ENCODE data around the gene BRD9.
"Not testable (repeated sequence)": the region's sequence is repeated elsewhere in the genome, so short reads cannot be mapped to it uniquely, and the experiment has no call there.

Gene BRD9

GRCh38 chr5:900781-901180 lies 8.2 kb upstream of the BRD9 start:
- no peak for DNase-seq

DNA sequence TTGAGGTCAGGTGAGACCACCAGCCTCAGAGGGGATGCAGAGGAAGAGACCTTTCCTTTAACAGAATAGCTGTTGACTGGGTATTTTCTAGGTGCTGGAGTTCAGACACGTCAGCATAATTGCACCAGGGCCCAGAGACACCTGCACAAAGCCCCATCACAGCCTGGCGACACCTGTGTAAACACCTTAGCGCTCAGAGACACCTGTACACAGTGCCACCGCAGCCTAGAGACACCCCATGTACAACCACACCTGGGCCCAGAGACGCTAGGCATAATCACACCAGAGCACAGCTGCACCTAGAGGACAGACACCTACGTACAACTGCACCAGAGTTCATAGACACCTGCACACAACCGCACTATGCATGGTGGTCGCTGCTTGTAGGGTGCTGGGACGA lies 1.1 kb upstream of the BRD9 start:
- DNase-seq, result no peak

- no peak for DNase-seq
Measured at GRCh38 chr5:893137-893506, 521 bp upstream of the BRD9 start.

DNA sequence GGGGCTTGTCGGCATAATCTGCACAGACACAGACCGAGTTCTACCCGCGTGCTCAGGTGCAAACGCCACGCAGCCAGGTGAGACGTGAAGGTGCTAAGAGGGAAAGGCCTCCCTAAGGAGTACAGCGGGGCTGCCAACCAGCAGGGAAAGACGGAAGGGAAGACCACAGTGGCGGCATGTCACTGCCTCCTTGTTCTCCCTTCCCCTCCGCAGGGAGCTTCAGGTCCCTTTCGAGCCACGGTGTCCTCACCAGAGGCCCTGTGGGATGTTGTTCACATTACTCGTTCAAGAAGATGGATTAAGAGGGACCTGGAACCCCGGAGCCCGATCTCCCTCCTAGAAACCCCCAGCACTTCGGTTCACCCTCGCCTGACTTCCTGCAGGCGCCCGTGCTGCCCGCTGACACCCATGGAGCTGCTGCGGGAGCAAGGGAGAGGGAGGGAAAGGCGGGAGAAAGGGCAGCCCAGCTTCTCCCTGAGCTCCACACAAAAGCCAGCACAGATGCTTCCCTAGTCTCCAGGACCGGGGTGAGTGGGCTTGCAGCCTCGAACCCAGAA lies 686 bp downstream of the BRD9 start:
- DNase-seq, result peak; percentile 66

DNA sequence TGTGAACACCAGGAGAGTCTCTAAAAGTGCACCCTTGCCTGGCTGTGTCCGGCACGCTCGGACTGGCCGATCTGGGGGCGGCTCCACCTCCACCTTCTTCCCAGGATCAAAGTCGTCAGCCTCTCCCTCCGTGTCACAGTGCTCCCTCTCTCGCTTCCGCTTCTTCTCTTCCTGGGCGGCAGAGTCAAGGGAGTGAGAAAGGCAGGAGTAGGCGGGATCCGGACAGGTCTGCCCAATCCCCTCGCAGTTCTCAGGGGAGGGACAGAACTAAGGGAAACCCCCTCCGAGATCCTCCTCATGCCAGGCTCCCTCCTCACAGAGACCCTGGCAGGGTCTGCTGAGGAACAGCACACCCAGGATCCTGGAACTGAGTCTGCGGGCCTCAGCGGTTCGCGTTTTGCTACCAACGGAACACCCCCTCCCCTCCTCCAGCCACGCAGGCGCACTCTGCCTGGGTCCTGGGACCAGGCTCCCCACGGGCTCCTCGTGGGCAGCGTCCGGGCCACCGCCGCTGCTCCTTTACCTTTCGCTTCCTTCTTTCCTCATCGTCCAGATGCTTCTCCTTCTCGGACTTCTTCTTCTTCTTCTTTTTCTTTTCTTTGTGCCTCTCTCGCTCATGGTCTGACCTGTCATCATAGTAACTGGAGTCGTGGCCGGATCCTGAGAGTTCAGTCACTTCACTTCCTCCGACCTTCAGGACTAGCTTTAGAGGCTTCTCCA lies 1.3 kb downstream of the BRD9 start:
- DNase-seq, result no peak

- DNase-seq, result no peak
Measured at GRCh38 chr5:889075-889710, 3.4 kb downstream of the BRD9 start.

DNA sequence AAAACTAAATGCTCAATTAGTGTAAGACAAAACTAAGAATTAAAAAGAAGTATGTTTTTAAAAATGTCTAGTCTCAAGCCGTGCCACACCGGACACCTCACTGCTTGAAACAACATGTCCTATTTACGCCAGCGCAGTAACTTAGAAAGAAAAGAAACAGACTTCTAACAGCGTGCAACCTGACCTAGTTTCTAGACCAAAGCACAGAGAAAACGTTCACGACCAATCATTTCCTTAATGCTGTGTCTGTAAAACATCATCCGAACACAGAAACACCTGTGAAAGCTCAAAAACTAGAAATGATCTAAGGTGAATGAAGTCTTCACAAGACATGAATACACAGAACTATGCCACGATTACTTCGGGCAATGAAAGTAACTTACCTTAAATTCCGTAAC lies 4.0 kb downstream of the BRD9 start:
- no peak for DNase-seq

DNA sequence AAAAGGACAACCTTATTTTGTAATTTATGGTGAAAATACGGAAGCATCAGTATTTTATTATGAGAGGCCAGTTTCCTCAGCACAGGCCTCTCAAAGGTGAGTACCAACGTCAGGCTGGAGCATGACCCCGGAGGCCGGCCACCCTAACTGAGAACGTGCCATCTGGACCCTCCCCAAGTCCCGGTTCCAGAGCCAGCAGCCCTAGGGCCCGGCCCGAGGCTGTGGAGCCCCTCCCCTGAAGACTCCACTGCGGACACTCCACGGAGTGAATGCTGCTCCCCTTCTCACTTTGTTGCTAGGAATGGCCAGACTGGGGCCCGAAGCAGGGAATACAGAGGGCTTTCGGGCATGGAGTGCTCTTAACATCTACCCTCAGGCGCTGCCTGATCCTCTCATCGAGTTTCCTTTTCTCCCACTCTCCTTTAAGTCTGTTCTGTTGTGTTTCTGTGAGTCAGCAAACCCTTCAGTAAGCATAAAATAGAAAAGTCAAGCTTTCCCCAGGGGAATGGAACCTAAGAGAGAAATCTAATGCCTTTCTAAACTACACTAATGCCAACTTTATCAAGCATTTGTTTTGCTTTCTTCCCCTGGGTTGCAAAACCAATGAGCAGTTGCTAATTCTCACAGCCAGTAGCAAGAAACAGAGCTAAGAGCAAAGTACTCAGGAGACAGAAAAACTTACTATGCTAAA lies 4.5 kb downstream of the BRD9 start:
- no peak for DNase-seq

- no peak for DNase-seq
Measured at GRCh38 chr5:886716-887325, 5.8 kb downstream of the BRD9 start.

GRCh38 chr5:886036-886435 lies 6.6 kb downstream of the BRD9 start:
- no peak for DNase-seq

DNA sequence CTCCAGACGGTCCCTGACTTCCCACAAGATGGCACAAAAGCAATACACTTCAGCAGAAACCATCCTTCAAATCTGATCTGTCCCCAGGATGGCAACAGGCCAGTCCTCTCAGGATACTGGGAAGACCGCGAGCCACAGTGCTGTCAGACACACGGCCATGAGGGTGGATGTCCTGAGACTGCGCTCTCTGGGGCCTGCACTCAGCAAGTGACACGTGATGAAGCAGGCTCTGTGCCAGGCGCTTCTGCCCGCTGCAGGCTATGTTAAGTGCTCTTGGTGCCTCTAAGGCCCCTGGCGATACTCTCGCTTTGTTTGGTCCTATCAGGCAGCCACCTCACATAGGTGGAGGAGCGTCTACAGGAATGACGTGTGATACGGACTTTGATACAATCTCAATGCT lies 7.1 kb downstream of the BRD9 start:
- DNase-seq, result no peak

DNA sequence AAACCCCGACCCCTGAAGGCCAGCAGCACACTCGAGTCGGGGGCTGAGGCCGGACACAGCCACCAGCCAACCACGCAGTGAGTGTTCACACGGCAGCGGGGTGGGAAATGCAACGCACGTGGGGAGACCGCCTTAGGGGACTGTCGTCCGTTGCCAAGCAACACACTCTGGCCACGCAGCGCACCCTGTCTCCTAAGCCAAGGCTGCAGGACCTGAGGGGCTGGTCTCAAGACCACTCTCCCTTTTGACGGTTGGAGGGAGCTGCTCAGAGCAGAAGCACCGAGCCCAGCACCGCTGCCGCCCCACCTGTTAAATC lies 7.5 kb downstream of the BRD9 start:
- no peak for DNase-seq

GRCh38 chr5:884345-885126 lies 8.1 kb downstream of the BRD9 start:
- no peak for DNase-seq

DNA sequence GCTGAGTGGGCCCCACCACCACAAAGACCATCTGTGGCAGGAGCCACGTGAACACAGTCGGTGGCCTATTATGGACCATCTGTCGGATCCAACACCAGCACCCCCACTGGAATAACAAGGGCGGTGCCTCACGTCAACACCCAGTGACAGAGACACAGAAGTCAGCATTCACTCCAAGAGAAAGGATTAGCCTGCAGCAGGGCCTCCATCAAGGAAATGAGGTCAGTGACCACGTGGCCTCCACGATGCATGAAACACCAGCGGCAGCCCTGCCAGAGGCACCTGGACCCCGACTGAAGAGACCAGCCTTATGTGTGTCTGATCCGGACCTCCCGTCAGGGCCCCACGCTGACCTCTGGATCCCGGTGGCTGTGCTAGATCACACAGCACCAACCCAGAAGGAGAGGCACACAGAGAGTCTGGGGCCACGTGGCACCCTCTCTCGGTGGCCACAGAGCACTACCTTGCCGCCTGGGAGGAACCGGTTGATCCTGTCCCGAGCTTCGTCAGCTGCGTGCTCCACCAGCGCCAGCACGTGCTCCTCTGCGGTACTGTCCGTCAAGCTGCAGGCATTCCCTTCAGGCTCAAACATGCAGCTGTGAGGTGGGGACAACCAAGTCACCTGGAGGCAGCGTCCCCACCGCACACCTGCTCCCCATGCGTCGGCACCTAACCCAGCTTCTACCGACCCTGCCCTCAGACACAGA lies 9.0 kb downstream of the BRD9 start:
- DNase-seq, result no peak

DNA sequence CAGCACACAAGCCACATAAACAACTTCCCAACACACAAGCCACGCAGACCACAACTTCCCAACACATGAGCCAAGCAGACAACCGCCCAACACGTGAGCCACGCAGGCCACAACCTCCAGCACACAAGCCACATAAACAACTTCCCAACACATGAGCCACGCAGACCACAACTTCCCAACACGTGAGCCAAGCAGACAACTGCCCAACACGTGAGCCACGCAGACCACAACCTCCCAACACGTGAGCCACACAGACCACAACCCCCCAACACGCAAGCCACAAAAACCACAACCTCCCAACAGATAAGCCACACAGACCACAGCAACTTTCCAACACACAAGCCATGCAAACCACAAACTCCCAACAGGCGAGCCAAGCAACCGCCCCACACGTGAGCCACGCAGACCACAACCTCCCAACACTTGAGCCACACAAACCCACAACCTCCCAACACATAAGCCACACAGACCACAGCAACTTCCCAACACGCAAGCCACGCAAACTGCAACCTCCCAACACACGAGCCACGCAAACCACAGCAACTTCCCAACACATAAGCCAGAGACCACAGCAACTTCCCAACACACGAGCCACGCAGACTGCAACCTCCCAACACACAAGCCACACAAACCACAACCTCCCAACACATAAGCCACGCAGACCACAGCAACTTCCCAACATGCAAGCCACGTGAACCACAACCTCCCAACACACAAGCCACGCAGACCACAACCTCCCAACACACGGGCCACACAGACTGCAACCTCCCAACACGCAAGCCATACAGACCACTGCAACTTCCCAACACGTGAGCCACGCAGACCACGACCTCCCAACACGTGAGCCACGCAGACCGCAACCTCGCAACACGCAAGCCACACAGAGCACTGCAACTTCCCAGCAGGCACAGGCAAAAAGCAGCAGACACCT lies 10.1 kb downstream of the BRD9 start:
- DNase-seq, result no peak

GRCh38 chr5:881551-881935 lies 11.1 kb downstream of the BRD9 start:
- no peak for DNase-seq

DNA sequence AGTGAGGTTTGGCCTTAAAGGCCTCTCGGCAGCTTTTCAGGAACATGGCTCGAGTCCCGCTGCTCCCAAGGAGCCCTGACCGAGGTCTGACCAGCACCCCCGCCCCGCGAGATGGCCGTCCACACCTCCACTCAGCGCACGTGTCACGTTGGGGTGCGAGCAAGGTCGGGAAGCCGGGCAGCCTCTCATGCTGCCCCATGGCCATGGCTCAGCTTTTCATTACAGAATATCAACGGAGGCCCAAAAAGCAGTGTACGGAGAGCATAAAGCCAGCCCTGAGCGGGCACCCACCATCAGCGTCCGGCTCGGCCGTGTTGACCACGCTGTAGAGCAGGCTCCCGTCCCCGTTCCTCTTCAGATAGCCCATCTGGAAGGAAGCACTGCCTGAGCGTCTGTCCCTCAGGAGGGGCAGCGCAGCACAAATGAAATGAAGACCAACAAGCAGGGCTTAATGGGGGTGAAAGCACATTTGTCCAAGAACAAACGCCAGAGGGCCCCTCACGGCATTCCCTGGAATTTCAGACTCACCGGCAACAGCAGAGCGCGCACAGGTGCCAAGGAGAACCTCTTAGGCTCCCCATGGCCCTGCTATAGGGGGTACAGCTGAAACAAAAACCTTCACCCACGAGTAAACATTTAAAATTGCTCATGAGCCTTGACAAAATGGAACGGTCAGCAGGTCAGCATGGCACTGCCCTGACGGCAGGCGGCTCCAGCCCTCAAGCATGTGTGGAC lies 11.6 kb downstream of the BRD9 start:
- no peak for DNase-seq

GRCh38 chr5:878677-879076 lies 13.9 kb downstream of the BRD9 start:
- not testable (repeated sequence) for DNase-seq

DNA sequence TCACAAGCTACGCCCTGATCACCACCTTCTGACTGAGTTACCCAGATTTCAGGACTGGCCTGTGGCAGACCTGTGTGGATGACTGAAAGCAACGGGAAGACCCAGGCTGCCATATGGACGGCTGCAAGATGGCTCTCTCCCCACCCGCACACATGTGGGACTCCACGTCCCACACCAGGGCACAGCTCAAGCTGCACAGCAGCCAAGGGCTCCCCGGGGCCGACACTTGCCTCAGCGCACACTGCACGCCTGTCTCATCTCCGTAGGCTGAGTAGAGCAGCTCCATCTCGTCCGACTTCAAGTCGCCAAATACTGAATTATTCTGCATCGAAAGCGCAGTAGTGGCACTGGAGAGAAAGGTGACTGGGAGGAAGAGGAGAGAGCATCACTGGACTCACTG lies 14.5 kb downstream of the BRD9 start:
- DNase-seq, result no peak
